Measurements from ENCODE around the gene TRIM65.

- TF ChIP-seq CTCF (IDR thresholded peaks at IDR 0.05; ENCODE audit: low read length) (no peak), EZH2phosphoT487 (IDR thresholded peaks at IDR 0.05; ENCODE audit: low read length) (no peak)
Observed at GRCh38 chr17:75861927-75862317, 34.8 kb downstream of the TRIM65 start.
